DMS53 treated with DMSO at 0.1 percent for 48 hours (cell line): ENCODE data around the gene MEF2C.

Source experiments
- DNase-seq: peaks from one replicate; lab custom pipeline; 2025; ENCODE audit not compliant: unreplicated experiment; lab: John Stamatoyannopoulos, UW

Gene MEF2C

GRCh38 chr5:88768411-88768810, 114.6 kb downstream of the MEF2C start:
- DNase-seq: no peak

- DNase-seq: no peak
Measured at GRCh38 chr5:88765798-88766197, 117.2 kb downstream of the MEF2C start.

GRCh38 chr5:88765171-88765570, 117.8 kb downstream of the MEF2C start:
- no peak for DNase-seq

- DNase-seq: no peak
Measured at GRCh38 chr5:88761939-88762338, 121.0 kb downstream of the MEF2C start.

GRCh38 chr5:88761269-88761850, 121.6 kb downstream of the MEF2C start:
- DNase-seq: no peak

- no peak for DNase-seq
Measured at GRCh38 chr5:88760527-88760926, 122.5 kb downstream of the MEF2C start.

- DNase-seq: no peak
Measured at GRCh38 chr5:88758591-88758990, 124.4 kb downstream of the MEF2C start.

GRCh38 chr5:88758184-88758583, 124.8 kb downstream of the MEF2C start:
- no peak for DNase-seq

- DNase-seq: no peak
Measured at GRCh38 chr5:88756953-88757352, 126.0 kb downstream of the MEF2C start.

GRCh38 chr5:88748666-88749065, 134.3 kb downstream of the MEF2C start:
- no peak for DNase-seq

- DNase-seq: no peak
Measured at GRCh38 chr5:88746438-88746882, 136.5 kb downstream of the MEF2C start.

GRCh38 chr5:88745093-88745696, 137.8 kb downstream of the MEF2C start:
- no peak for DNase-seq

- DNase-seq: no peak
Measured at GRCh38 chr5:88743231-88743834, 139.7 kb downstream of the MEF2C start.

GRCh38 chr5:88741964-88742363, 141.0 kb downstream of the MEF2C start:
- no peak for DNase-seq

GRCh38 chr5:88740604-88741185, 142.3 kb downstream of the MEF2C start:
- no peak for DNase-seq

GRCh38 chr5:88736494-88736893, 146.5 kb downstream of the MEF2C start:
- DNase-seq: no peak

GRCh38 chr5:88734983-88735382, 148.0 kb downstream of the MEF2C start:
- no peak for DNase-seq

- DNase-seq: no peak
Measured at GRCh38 chr5:88734191-88734640, 148.8 kb downstream of the MEF2C start.

- no peak for DNase-seq
Measured at GRCh38 chr5:88732862-88733261, 150.1 kb downstream of the MEF2C start.

- DNase-seq: no peak
Measured at GRCh38 chr5:88732181-88732633, 150.8 kb downstream of the MEF2C start.

- DNase-seq: no peak
Measured at GRCh38 chr5:88729829-88730182, 153.2 kb downstream of the MEF2C start.
